Neural crest cell (in vitro differentiated cells): ENCODE measurements around the gene MAVS. TPM values are rescaled to one million over a fixed set of nuclear protein-coding genes. Genes with fewer than 3 reads are reported as not detected.
A peak's percentile ranks its signal among the peaks of the same experiment; 100 is the strongest.

Experiments
- DNase-seq: peaks from one replicate; pipeline ENCODE4 v3.0.0; 2021; ENCODE audit warnings: low read depth, mixed read lengths, low spot score
- H3K27ac Mint-ChIP-seq: one replicate; pipeline ENCODE4 v1.8.0; 2021; ENCODE audit warnings: mild to moderate bottlenecking, mixed read lengths; ENCODE audit not compliant: unreplicated experiment
- H3K27me3 Mint-ChIP-seq: 2 replicates; pipeline ENCODE4 v1.8.0; 2021; ENCODE audit warnings: low read depth, mild to moderate bottlenecking, mixed read lengths
- H3K36me3 Mint-ChIP-seq: 2 replicates; pipeline ENCODE4 v1.8.0; 2021; ENCODE audit warnings: low read depth, mild to moderate bottlenecking, mixed read lengths
- H3K4me1 Mint-ChIP-seq: 2 replicates; pipeline ENCODE4 v1.8.0; 2021; ENCODE audit warnings: mixed read lengths
- H3K4me3 Mint-ChIP-seq: one replicate; pipeline ENCODE4 v1.8.0; 2021; ENCODE audit warnings: mild to moderate bottlenecking, mixed read lengths
- H3K9me3 Mint-ChIP-seq: 2 replicates; pipeline ENCODE4 v1.8.0; 2021; ENCODE audit warnings: mixed read lengths
- total RNA-seq: library from RNA; stranded (reverse); gene quantifications from 2 replicates; pipeline ENCODE4 v1.2.1, GENCODE V29; 2021
- TF ChIP-seq, protein P1 (sequence below): fragments of 200-600 bp; sonication (generic); conservative IDR thresholded peaks from 2 replicates; pipeline ENCODE4 v1.5.0; 2021; ENCODE audit warnings: antibody characterized with exemption, mild to moderate bottlenecking

Gene MAVS
- total RNA-seq, 1 donor from 2014 or later, result 37.2 TPM

- Mint-ChIP-seq H3K9me3 (no peaks in the 10 kb centered on the region), H3K27ac (no peak overlapping the region), H3K27me3 (no peaks in the 10 kb centered on the region), H3K4me3 (no peak overlapping the region), H3K36me3 (no peaks in the 10 kb centered on the region), H3K4me1 (peaks cover 28% of the 10 kb centered on the region)
- DNase-seq, result no peak
- TF ChIP-seq, protein P1, sequence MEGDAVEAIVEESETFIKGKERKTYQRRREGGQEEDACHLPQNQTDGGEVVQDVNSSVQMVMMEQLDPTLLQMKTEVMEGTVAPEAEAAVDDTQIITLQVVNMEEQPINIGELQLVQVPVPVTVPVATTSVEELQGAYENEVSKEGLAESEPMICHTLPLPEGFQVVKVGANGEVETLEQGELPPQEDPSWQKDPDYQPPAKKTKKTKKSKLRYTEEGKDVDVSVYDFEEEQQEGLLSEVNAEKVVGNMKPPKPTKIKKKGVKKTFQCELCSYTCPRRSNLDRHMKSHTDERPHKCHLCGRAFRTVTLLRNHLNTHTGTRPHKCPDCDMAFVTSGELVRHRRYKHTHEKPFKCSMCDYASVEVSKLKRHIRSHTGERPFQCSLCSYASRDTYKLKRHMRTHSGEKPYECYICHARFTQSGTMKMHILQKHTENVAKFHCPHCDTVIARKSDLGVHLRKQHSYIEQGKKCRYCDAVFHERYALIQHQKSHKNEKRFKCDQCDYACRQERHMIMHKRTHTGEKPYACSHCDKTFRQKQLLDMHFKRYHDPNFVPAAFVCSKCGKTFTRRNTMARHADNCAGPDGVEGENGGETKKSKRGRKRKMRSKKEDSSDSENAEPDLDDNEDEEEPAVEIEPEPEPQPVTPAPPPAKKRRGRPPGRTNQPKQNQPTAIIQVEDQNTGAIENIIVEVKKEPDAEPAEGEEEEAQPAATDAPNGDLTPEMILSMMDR, result no peak
Observed at GRCh38 chr20:3815703-3816315, 30.8 kb upstream of the MAVS start.

DNA sequence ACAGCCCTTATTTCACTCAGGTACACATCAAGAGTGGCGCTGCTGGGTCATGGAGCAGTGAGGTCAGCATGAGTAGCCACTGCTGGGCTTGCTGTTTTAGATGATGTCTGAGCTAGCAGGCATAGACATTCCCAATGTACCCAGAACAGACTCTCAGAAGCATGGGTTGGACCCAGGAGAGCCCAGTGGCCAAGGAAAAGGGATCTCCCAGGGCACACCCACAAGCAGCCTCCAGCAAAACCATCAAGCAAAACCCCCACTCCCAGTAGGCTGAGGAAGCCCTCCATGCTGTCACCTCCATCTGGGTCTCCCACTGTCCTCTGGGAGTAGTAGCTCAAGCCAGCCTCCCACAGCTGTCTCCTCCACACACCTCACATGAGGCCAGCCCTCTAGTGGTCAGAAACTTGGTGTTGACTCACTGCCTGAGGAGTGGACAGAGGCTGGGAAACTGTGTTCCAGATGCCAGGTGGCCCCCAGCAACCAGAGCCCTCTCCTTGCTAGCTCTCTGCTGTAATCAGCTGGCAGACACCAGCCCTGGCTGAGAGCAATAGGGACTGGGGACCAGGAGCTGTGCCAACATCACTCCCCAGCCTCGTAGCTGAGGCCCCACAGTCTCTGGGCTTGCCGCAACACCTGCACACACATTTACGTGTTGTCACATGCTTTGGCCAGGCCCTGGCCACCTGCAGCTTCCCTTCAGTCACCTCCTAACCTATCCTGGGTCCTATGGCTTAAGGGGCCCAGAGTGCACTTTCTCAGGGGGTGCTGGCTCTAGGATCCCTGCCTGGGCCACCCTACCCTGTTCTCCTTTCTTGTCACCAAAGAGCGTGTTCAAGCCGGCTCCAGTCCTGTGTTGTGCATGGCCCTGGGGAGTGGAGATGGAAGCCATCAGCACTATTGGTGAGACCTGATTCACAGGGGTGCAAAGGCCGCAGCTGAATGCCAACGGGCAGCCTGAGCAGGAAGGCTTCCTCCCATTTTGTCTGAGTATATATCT is 28.2 kb upstream of the MAVS start:
- Mint-ChIP-seq H3K9me3 (no peaks in the 10 kb centered on the region), H3K4me3 (peak overlapping the region; percentile 97), H3K4me1 (peaks cover 29% of the 10 kb centered on the region), H3K27me3 (no peaks in the 10 kb centered on the region), H3K27ac (no peak overlapping the region), H3K36me3 (no peaks in the 10 kb centered on the region)
- TF ChIP-seq, protein P1, result peak; percentile 73
- peak; percentile 58 for DNase-seq

DNA sequence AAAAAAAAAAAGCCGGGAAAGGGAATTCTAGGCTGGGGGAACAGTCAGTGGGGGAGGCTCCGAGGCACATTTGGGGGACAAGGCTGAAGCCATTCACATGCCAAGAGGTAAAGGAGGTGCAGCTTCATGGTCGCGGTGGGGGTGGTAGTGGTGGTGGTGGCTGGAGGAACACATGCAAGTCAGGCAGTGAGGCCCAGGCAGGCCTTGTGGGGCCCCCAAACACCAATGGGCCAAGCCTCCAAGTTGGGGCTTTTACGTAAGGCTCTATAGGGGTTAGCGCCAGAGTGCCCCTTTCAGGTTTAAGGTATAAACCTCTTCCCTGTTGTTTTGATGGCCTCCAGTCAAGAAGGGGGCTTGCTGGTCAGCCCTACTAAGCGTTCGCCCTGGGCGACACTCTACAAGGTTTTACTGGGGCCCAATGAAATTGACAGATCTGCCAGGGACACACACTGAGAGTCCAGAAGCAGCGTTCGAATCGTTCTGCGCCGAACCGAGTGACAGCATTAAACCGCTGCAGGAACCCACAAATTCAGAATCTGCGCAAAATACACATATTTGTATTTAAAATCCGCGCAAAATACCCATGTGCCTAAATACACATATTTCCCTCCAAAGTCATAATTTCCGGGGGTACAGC is 27.1 kb upstream of the MAVS start:
- Mint-ChIP-seq H3K36me3 (no peaks in the 10 kb centered on the region), H3K9me3 (no peaks in the 10 kb centered on the region), H3K27ac (peak overlapping the region; percentile 81), H3K4me1 (peaks cover 29% of the 10 kb centered on the region), H3K27me3 (no peaks in the 10 kb centered on the region), H3K4me3 (peak overlapping the region; percentile 97)
- DNase-seq, result no peak
- TF ChIP-seq, protein P1, result no peak

DNA sequence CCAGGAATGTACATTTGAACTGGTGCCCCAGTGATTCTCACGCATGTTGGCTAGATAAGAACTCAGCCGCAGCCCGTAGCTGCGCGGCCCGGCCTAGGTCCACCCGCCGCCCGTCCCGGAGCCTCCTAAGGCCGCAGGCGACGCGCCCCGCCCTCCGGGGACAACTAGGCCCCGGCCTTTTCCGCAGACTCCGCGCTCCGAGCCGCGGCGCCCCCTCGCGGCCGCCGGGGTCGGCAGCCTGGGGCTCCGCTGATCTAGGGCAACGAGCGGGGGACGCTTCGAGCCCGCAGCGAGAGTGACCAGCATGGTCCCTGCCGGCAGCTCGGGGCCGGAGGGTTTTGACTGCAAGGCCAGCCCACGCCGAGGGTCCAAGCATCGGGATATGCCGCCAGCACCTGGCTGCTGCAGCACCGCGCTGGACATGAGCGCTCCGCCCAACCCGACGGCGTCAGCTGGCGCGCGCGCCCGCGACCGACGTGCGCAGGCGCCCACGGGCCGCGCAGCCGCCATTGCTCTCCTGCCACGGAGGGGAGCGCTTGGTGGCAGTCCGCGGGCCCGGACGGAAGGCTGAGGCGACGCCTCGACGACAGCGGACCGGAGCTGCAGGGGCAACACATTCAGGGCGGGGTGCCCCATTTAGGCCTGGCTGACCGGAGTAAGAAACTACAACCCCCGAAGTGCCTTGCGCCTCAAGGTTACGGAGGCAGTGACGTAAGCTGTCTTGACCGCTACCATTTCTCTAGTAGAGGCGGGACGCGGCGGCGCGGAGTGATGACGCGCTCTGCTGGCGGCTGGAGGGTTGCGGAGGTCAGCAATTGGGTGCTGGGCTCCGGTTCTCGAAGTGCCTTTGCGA is 26.4 kb upstream of the MAVS start, which contains the start of gene AP5S1:
TSS of gene AP5S1 (plus strand) at position 500 of the 853 bp plus-strand sequence. CDS start 1,571 bp downstream, outside the sequence.
- H3K36me3 Mint-ChIP-seq, result no peaks in the 10 kb centered on the region
- no peaks in the 10 kb centered on the region for H3K9me3 Mint-ChIP-seq
- peak within 1 kb of the TSS; percentile 100 for H3K27ac Mint-ChIP-seq
- TF ChIP-seq, protein P1, result peak; percentile 99
- peak; percentile 94 for DNase-seq
- H3K4me3 Mint-ChIP-seq, result peak within 1 kb of the TSS; percentile 97
- H3K4me1 Mint-ChIP-seq, result peaks cover 29% of the 10 kb centered on the region
- no peaks in the 10 kb centered on the region for H3K27me3 Mint-ChIP-seq
